Measurements from ENCODE around the gene THTPA. TPM values are rescaled to one million over a fixed set of nuclear protein-coding genes. Genes with fewer than 3 reads are reported as not detected.

THTPA gene
- total and polyA plus RNA-seq, 2 of the 13 experiments (the other 11 are each of a cell fraction or from before 2014, with no cell fraction given) = 7.4 to 8.7 TPM

DNA sequence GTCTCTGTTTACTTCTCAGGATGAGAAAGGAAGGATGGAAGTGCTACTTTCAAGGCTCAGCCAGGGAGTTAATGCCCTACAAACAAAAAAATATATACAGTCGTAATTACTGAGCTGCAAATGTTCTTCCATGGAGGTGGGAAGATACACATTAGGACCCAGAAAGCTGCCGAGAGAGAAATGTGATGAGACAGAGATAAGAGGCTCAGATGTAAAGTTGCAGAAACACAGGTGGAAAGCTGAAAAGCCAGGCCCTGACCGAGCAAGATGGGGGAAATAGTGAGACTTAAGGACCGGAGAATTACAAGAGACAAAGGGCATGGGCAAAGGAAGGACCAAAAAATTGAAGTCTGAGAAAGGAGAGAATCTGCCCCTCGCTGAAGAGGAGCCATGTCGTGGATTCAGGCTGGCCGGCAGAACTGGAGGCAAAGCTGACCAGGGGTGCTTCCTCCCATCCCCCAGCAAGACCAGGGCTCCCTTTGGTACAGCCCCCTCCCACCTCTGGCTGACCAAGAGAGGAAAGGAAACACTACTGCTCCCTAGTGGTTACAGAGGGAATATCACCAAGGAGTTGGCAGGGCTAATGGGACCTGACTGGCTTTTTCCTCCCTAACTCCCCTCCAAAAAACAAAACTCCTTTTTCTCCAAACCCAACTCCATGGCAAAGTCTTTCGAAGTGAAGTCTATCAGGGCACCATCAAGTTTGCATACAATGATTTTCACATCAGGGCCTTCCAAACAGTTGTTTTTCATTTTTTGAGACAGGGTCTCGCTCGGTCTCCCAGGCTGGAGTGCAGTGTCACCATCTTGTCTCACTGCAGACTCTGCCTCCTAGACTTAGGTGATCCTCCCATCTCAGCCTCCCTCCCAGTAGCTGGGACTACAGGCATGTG, 16.6 kb upstream of the THTPA start (continued):
- TF ChIP-seq ZNF720 (CRISPR knock-in tag; IDR thresholded peaks at IDR 0.05) (0 out of 2 replicates have a peak, but pooled peaks have one; percentile 50), DNMT1 (CRISPR knock-in tag; IDR thresholded peaks at IDR 0.05) (no peak), RBM39 (IDR thresholded peaks at IDR 0.05; ENCODE audit: low read depth, low read length, poor library complexity, severe bottlenecking) (no peak), NR2F2 (IDR thresholded peaks at IDR 0.05; ENCODE audit: borderline replicate concordance, low read depth) (no peak), RELA (CRISPR knock-in tag; IDR thresholded peaks at IDR 0.05) (no peak), MIXL1 (CRISPR knock-in tag; IDR thresholded peaks at IDR 0.05) (no peak), ZNF350 (CRISPR knock-in tag; IDR thresholded peaks at IDR 0.05; ENCODE audit: borderline replicate concordance, low read depth) (peak; percentile 41; the same call in 1 of the 2 replicates), U2AF2 (IDR thresholded peaks at IDR 0.05; ENCODE audit: low read depth, low read length) (no peak), EZH2 (conservative IDR thresholded peaks at IDR 0.05; ENCODE audit: low read depth, low read length) (no peak), KMT2B (CRISPR knock-in tag; IDR thresholded peaks at IDR 0.05) (no peak), ZNF256 (CRISPR knock-in tag; conservative IDR thresholded peaks at IDR 0.05) (no peak), RARA (CRISPR knock-in tag; IDR thresholded peaks at IDR 0.05) (no peak), ZFP36L2 (CRISPR knock-in tag; IDR thresholded peaks at IDR 0.05) (0 out of 2 replicates have a peak, but pooled peaks have one; percentile 66), ZNF30 (CRISPR knock-in tag; IDR thresholded peaks at IDR 0.05) (no peak), ZNF75D (CRISPR knock-in tag; IDR thresholded peaks at IDR 0.05; ENCODE audit: borderline replicate concordance) (no peak), JUND (CRISPR knock-in tag; IDR thresholded peaks at IDR 0.05) (no peak), ZBTB37 (CRISPR knock-in tag; IDR thresholded peaks at IDR 0.05) (no peak), TAF1 (CRISPR knock-in tag; IDR thresholded peaks at IDR 0.05) (peak; percentile 38), IKZF4 (CRISPR knock-in tag; IDR thresholded peaks at IDR 0.05; ENCODE audit: borderline replicate concordance, low read depth, not compliant biosample characterization) (no peak), POLR2A (IDR thresholded peaks at IDR 0.05; ENCODE audit: insufficient read depth in 1 of 2, low read depth in 2 of 2, low read length in 2 of 2) (no peak), GABPB1 (CRISPR knock-in tag; IDR thresholded peaks at IDR 0.05) (peak; percentile 36; the same call in 1 of the 2 replicates), ZNF329 (CRISPR knock-in tag; IDR thresholded peaks at IDR 0.05; ENCODE audit: low read depth) (no peak), GLI4 (CRISPR knock-in tag; IDR thresholded peaks at IDR 0.05; ENCODE audit: borderline replicate concordance) (no peak), ZBTB38 (CRISPR knock-in tag; IDR thresholded peaks at IDR 0.05) (no peak)
- TF ChIP-seq, protein P1, sequence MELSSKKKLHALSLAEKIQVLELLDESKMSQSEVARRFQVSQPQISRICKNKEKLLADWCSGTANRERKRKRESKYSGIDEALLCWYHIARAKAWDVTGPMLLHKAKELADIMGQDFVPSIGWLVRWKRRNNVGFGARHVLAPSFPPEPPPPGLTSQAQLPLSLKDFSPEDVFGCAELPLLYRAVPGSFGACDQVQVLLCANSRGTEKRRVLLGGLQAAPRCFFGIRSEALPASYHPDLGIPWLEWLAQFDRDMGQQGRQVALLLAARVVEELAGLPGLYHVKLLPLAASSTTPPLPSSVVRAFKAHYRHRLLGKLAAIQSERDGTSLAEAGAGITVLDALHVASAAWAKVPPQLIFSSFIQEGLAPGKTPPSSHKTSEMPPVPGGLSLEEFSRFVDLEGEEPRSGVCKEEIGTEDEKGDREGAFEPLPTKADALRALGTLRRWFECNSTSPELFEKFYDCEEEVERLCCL (CRISPR knock-in tag; IDR thresholded peaks at IDR 0.05; ENCODE audit: borderline replicate concordance) = no peak
- TF ChIP-seq, protein P2, sequence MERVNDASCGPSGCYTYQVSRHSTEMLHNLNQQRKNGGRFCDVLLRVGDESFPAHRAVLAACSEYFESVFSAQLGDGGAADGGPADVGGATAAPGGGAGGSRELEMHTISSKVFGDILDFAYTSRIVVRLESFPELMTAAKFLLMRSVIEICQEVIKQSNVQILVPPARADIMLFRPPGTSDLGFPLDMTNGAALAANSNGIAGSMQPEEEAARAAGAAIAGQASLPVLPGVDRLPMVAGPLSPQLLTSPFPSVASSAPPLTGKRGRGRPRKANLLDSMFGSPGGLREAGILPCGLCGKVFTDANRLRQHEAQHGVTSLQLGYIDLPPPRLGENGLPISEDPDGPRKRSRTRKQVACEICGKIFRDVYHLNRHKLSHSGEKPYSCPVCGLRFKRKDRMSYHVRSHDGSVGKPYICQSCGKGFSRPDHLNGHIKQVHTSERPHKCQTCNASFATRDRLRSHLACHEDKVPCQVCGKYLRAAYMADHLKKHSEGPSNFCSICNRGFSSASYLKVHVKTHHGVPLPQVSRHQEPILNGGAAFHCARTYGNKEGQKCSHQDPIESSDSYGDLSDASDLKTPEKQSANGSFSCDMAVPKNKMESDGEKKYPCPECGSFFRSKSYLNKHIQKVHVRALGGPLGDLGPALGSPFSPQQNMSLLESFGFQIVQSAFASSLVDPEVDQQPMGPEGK (CRISPR knock-in tag; IDR thresholded peaks at IDR 0.05) = peak; percentile 77

All from HepG2 (cell line).